ENCODE data around the gene RBM33. TPM values are rescaled to one million over a fixed set of nuclear protein-coding genes. Genes with fewer than 3 reads are reported as not detected.

Gene RBM33
- total RNA-seq, 1 donor from 2014 or later, result 50.5 TPM

GRCh38 chr7:155807789-155808548, 163.5 kb downstream of the RBM33 start:
- Mint-ChIP-seq H3K4me1 (ENCODE audit: low read depth, unreplicated experiment) (peaks cover 11% of the 10 kb centered on the region), H3K9me3 (ENCODE audit: unreplicated experiment) (peaks cover 3% of the 10 kb centered on the region), H3K27ac (ENCODE audit: unreplicated experiment) (no peak overlapping the region), H3K4me3 (ENCODE audit: unreplicated experiment) (peak overlapping the region; percentile 66), H3K27me3 (ENCODE audit: low read depth, unreplicated experiment) (peaks cover 47% of the 10 kb centered on the region), H3K36me3 (ENCODE audit: low read depth, unreplicated experiment) (no peaks in the 10 kb centered on the region)
- FAIRE-seq (no peak), DNase-seq (ENCODE audit: low read depth) (no peak)
- Histone ChIP-seq H3K4me2 (ENCODE audit: low read length) (peak overlapping the region; percentile 67), H2AFZ (ENCODE audit: low read depth, low read length) (no peak overlapping the region), H3K27ac (ENCODE audit: low read depth, low read length) (no peak overlapping the region), H3K36me3 (ENCODE audit: insufficient read depth, low read length) (no peaks in the 10 kb centered on the region), H3K4me1 (ENCODE audit: insufficient read depth, low read length) (peaks cover 27% of the 10 kb centered on the region), H3K9ac (ENCODE audit: low read length) (no peak overlapping the region), H4K20me1 (ENCODE audit: insufficient read depth, low read length) (peaks cover 11% of the 10 kb centered on the region), H3K4me3 (ENCODE audit: insufficient read depth, low read depth, low read length) (no peak overlapping the region), H3K79me2 (ENCODE audit: insufficient read depth, low read length) (no peaks in the 10 kb centered on the region), H3K9me3 (ENCODE audit: insufficient read depth, low read depth, low read length) (no peaks in the 10 kb centered on the region), H3K27me3 (ENCODE audit: insufficient read depth, low read length) (peaks cover 63% of the 10 kb centered on the region)
- no peak for TF ChIP-seq CTCF (IDR thresholded peaks at IDR 0.05; ENCODE audit: insufficient read depth, low read depth, low read length)

- FAIRE-seq, result no peak
- Histone ChIP-seq H3K9ac (ENCODE audit: low read length) (no peak overlapping the region), H3K27ac (ENCODE audit: low read depth, low read length) (no peak overlapping the region), H3K27me3 (ENCODE audit: insufficient read depth, low read length) (peaks cover 64% of the 10 kb centered on the region), H4K20me1 (ENCODE audit: insufficient read depth, low read length) (peaks cover 11% of the 10 kb centered on the region), H3K36me3 (ENCODE audit: insufficient read depth, low read length) (no peaks in the 10 kb centered on the region), H3K79me2 (ENCODE audit: insufficient read depth, low read length) (no peaks in the 10 kb centered on the region), H3K4me2 (ENCODE audit: low read length) (peak overlapping the region; percentile 67), H2AFZ (ENCODE audit: low read depth, low read length) (peak overlapping the region; percentile 52), H3K4me1 (ENCODE audit: insufficient read depth, low read length) (peaks cover 22% of the 10 kb centered on the region), H3K4me3 (ENCODE audit: insufficient read depth, low read depth, low read length) (no peak overlapping the region), H3K9me3 (ENCODE audit: insufficient read depth, low read depth, low read length) (no peaks in the 10 kb centered on the region)
- Mint-ChIP-seq H3K4me1 (ENCODE audit: low read depth, unreplicated experiment) (peaks cover 11% of the 10 kb centered on the region), H3K36me3 (ENCODE audit: low read depth, unreplicated experiment) (no peaks in the 10 kb centered on the region), H3K27me3 (ENCODE audit: low read depth, unreplicated experiment) (peaks cover 54% of the 10 kb centered on the region), H3K9me3 (ENCODE audit: unreplicated experiment) (peaks cover 3% of the 10 kb centered on the region), H3K4me3 (ENCODE audit: unreplicated experiment) (peak overlapping the region; percentile 82), H3K27ac (ENCODE audit: unreplicated experiment) (peak overlapping the region; percentile 47)
- TF ChIP-seq CTCF (IDR thresholded peaks at IDR 0.05; ENCODE audit: insufficient read depth, low read depth, low read length) (no peak), EZH2 (IDR thresholded peaks at IDR 0.05; ENCODE audit: insufficient read depth, low read length) (peak; percentile 77)
- DNase-seq (ENCODE audit: low read depth), result no peak
Measured at GRCh38 chr7:155808549-155809331, 164.3 kb downstream of the RBM33 start.
